ENCODE measurements around the gene SHISA9.

The SHISA9 gene

GRCh38 chr16:13076878-13077277 lies 175.5 kb downstream of the SHISA9 start:
- Histone ChIP-seq H2AFZ (ENCODE audit: low read length) (no peak overlapping the region), H4K20me1 (ENCODE audit: insufficient read depth, low read length) (no peaks in the 10 kb centered on the region), H3K36me3 (ENCODE audit: insufficient read depth, low read length) (no peaks in the 10 kb centered on the region), H3K9me2 (ENCODE audit: low read depth, low read length) (no peaks in the 10 kb centered on the region), H3K4me1 (ENCODE audit: insufficient read depth, low read length, severe bottlenecking) (no peaks in the 10 kb centered on the region), H3F3A (ENCODE audit: insufficient read depth, low read length) (no peaks in the 10 kb centered on the region), H3K27ac (ENCODE audit: low read depth, low read length, poor library complexity, severe bottlenecking) (no peak overlapping the region), H3K4me3 (ENCODE audit: low read depth, low read length, poor library complexity, severe bottlenecking) (no peak overlapping the region), H3K9ac (ENCODE audit: low read length) (no peak overlapping the region), H3K9me3 (ENCODE audit: low read length) (no peaks in the 10 kb centered on the region), H3K4me2 (ENCODE audit: low read length) (no peak overlapping the region), H3K27me3 (ENCODE audit: insufficient read depth, low read length) (no peaks in the 10 kb centered on the region), H3K79me2 (ENCODE audit: insufficient read depth, low read length) (no peaks in the 10 kb centered on the region)
- TF ChIP-seq CTCF (IDR thresholded peaks at IDR 0.05; ENCODE audit: low read length) (no peak), EZH2 (IDR thresholded peaks at IDR 0.05; ENCODE audit: borderline replicate concordance, low read length) (no peak)

GRCh38 chr16:13077816-13078215 lies 176.4 kb downstream of the SHISA9 start:
- TF ChIP-seq CTCF (IDR thresholded peaks at IDR 0.05; ENCODE audit: low read length) (no peak), EZH2 (IDR thresholded peaks at IDR 0.05; ENCODE audit: borderline replicate concordance, low read length) (no peak)
- H3K9me3 ChIP-seq (ENCODE audit: low read length) = no peaks in the 10 kb centered on the region
- H3K36me3 ChIP-seq (ENCODE audit: insufficient read depth, low read length) = no peaks in the 10 kb centered on the region
- H3K9ac ChIP-seq (ENCODE audit: low read length) = no peak overlapping the region
- H3K27ac ChIP-seq (ENCODE audit: low read depth, low read length, poor library complexity, severe bottlenecking) = no peak overlapping the region
- H3K9me2 ChIP-seq (ENCODE audit: low read depth, low read length) = no peaks in the 10 kb centered on the region
- H3K4me1 ChIP-seq (ENCODE audit: insufficient read depth, low read length, severe bottlenecking) = no peaks in the 10 kb centered on the region
- H4K20me1 ChIP-seq (ENCODE audit: insufficient read depth, low read length) = no peaks in the 10 kb centered on the region
- no peaks in the 10 kb centered on the region for H3K79me2 ChIP-seq (ENCODE audit: insufficient read depth, low read length)
- H2AFZ ChIP-seq (ENCODE audit: low read length) = no peak overlapping the region
- no peaks in the 10 kb centered on the region for H3K27me3 ChIP-seq (ENCODE audit: insufficient read depth, low read length)
- H3K4me2 ChIP-seq (ENCODE audit: low read length) = no peak overlapping the region
- H3F3A ChIP-seq (ENCODE audit: insufficient read depth, low read length) = no peaks in the 10 kb centered on the region
- H3K4me3 ChIP-seq (ENCODE audit: low read depth, low read length, poor library complexity, severe bottlenecking) = no peak overlapping the region

GRCh38 chr16:13080531-13080930 lies 179.1 kb downstream of the SHISA9 start:
- Histone ChIP-seq H3K9me2 (ENCODE audit: low read depth, low read length) (no peaks in the 10 kb centered on the region), H3K27me3 (ENCODE audit: insufficient read depth, low read length) (no peaks in the 10 kb centered on the region), H3K9me3 (ENCODE audit: low read length) (no peaks in the 10 kb centered on the region), H3K4me3 (ENCODE audit: low read depth, low read length, poor library complexity, severe bottlenecking) (no peak overlapping the region), H3F3A (ENCODE audit: insufficient read depth, low read length) (no peaks in the 10 kb centered on the region), H3K9ac (ENCODE audit: low read length) (no peak overlapping the region), H3K4me1 (ENCODE audit: insufficient read depth, low read length, severe bottlenecking) (no peaks in the 10 kb centered on the region), H2AFZ (ENCODE audit: low read length) (no peak overlapping the region), H4K20me1 (ENCODE audit: insufficient read depth, low read length) (no peaks in the 10 kb centered on the region), H3K36me3 (ENCODE audit: insufficient read depth, low read length) (no peaks in the 10 kb centered on the region), H3K4me2 (ENCODE audit: low read length) (no peak overlapping the region), H3K27ac (ENCODE audit: low read depth, low read length, poor library complexity, severe bottlenecking) (no peak overlapping the region), H3K79me2 (ENCODE audit: insufficient read depth, low read length) (no peaks in the 10 kb centered on the region)
- TF ChIP-seq EZH2 (IDR thresholded peaks at IDR 0.05; ENCODE audit: borderline replicate concordance, low read length) (no peak), CTCF (IDR thresholded peaks at IDR 0.05; ENCODE audit: low read length) (no peak)

Measured in OCI-LY1 (cell line).